Endothelial cell of umbilical vein (primary cell): ENCODE measurements around the gene ANKRD33B. TPM values are rescaled to one million over a fixed set of nuclear protein-coding genes. Genes with fewer than 3 reads are reported as not detected.

Experiments used
- polyA plus RNA-seq, 4 experiments: library from polyadenylated mRNA; depleted of rRNA in 3 of 4; stranded (reverse) in 3 of 4; unstranded in 1 of 4; fragments of >200 nt; gene quantifications; 2 replicates each; pipeline versions ENCODE4 v1.2.1 to v1.2.3, GENCODE V29; 2011 to 2012; ENCODE audit warnings: missing spikeins in 1 of 4
- small RNA-seq: library from RNA; depleted of rRNA; stranded (forward); fragments of <200 nt; gene quantifications from one replicate; pipeline ENCODE3, GENCODE V24; 2012; ENCODE audit warnings: low replicate concordance, low read depth; ENCODE audit not compliant: insufficient read depth, insufficient read length
- total RNA-seq: library from RNA; stranded (reverse); gene quantifications from 2 replicates; pipeline ENCODE4 v1.2.3, GENCODE V29; 2021

Gene ANKRD33B
- total and polyA plus RNA-seq, 2 donors (not counting 3 experiments of a cell fraction or from before 2014, with no cell fraction given) = 2.4 to 5.4 TPM

Small RNAs within 50 kb of the gene (small RNA-seq; reads per million reads assigned to genes)
- gene AC012629.4 (not detected), gene AC112200.1 (not detected)

Other genes with a start within 250 kb of the ANKRD33B start
- gene MARCHF6, start 210.4 kb upstream of the ANKRD33B start, total RNA-seq = 105 and 108 TPM in 2 replicates
- gene MARCHF6, start 210.4 kb upstream of the ANKRD33B start, polyA plus RNA-seq = 89.1 and 112 TPM in 2 replicates
- 0.55 and 0.60 TPM in 2 replicates for gene ROPN1L, start 122.2 kb upstream of the ANKRD33B start, total RNA-seq
- 0.13 and 0.30 TPM in 2 replicates for gene ROPN1L, start 122.2 kb upstream of the ANKRD33B start, polyA plus RNA-seq
- gene DAP, start 197.2 kb downstream of the ANKRD33B start, total RNA-seq = 173 and 188 TPM in 2 replicates
- 67.8 and 79.8 TPM in 2 replicates for gene DAP, start 197.2 kb downstream of the ANKRD33B start, polyA plus RNA-seq